ENCODE results near the gene DNAJC6. TPM values are rescaled to one million over a fixed set of nuclear protein-coding genes. Genes with fewer than 3 reads are reported as not detected.

Gene DNAJC6
- total and polyA plus RNA-seq, 2 experiments from 2014 or later, result 6.0 to 11.2 TPM

- Histone ChIP-seq H3K9me3 (ENCODE audit: low read depth) (no peaks in the 10 kb centered on the region), H3K27me3 (no peaks in the 10 kb centered on the region), H3K4me1 (ENCODE audit: insufficient read depth) (no peaks in the 10 kb centered on the region), H3K4me3 (no peak overlapping the region), H3K36me3 (replicated peaks; ENCODE audit: insufficient read depth, low read depth) (no peaks in the 10 kb centered on the region), H3K9me2 (replicated peaks; ENCODE audit: insufficient read depth) (no peaks in the 10 kb centered on the region), H3K27ac (no peak overlapping the region), H4K20me1 (ENCODE audit: insufficient read depth, poor library complexity, severe bottlenecking) (no peaks in the 10 kb centered on the region), H3K4me2 (no peak overlapping the region), H2AFZ (no peak overlapping the region), H3K79me2 (no peaks in the 10 kb centered on the region)
- no peak for TF ChIP-seq CTCF (IDR thresholded peaks at IDR 0.05; ENCODE audit: poor library complexity)
- TF ChIP-seq EZH2phosphoT487 (IDR thresholded peaks at IDR 0.05; ENCODE audit: low read depth, severe bottlenecking, unreplicated experiment), result no peak
- TF ChIP-seq EZH2 (IDR thresholded peaks at IDR 0.05; ENCODE audit: borderline replicate concordance), result no peak
- DNase-seq (ENCODE audit: low spot score), result no peak
- 67% methylated on average over 6 of the region's 6 CpGs for WGBS (ENCODE audit: low lambda C conversion rate, missing lambda C conversion rate)
Observed at GRCh38 chr1:65330822-65331221, 21.5 kb downstream of the DNAJC6 start.

DNA sequence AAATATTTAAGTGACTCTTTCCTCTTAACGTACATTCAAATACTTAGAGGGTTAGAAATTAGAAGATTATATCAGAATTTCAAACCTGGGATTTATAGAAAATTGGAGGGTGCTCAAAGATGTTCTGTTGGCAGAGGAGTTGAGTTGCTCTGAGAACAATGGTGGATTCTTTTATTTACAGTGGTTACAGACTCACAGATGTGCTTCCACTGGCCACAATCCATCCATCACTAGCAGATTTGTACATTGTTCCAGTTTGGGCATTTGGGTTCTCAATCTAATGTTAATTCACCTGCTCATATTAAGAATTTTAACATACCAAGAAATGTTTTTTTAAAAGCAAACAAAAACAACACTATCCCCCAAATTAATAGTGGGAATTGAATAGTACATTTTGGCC is 23.5 kb downstream of the DNAJC6 start:
- H2AFZ ChIP-seq, result no peak overlapping the region
- TF ChIP-seq EZH2 (IDR thresholded peaks at IDR 0.05; ENCODE audit: borderline replicate concordance) (no peak), CTCF (IDR thresholded peaks at IDR 0.05; ENCODE audit: poor library complexity) (no peak), EZH2phosphoT487 (IDR thresholded peaks at IDR 0.05; ENCODE audit: low read depth, severe bottlenecking, unreplicated experiment) (no peak)
- H3K36me3 ChIP-seq (replicated peaks; ENCODE audit: insufficient read depth, low read depth), result no peaks in the 10 kb centered on the region
- H3K27me3 ChIP-seq, result no peaks in the 10 kb centered on the region
- H4K20me1 ChIP-seq (ENCODE audit: insufficient read depth, poor library complexity, severe bottlenecking), result no peaks in the 10 kb centered on the region
- no peaks in the 10 kb centered on the region for H3K4me1 ChIP-seq (ENCODE audit: insufficient read depth)
- WGBS (ENCODE audit: low lambda C conversion rate, missing lambda C conversion rate), result 92% methylated on average over 1 of the region's 1 CpG
- no peaks in the 10 kb centered on the region for H3K9me3 ChIP-seq (ENCODE audit: low read depth)
- DNase-seq (ENCODE audit: low spot score), result no peak
- no peak overlapping the region for H3K4me3 ChIP-seq
- H3K9me2 ChIP-seq (replicated peaks; ENCODE audit: insufficient read depth), result no peaks in the 10 kb centered on the region
- H3K27ac ChIP-seq, result no peak overlapping the region
- H3K79me2 ChIP-seq, result no peaks in the 10 kb centered on the region
- no peak overlapping the region for H3K4me2 ChIP-seq

DNA sequence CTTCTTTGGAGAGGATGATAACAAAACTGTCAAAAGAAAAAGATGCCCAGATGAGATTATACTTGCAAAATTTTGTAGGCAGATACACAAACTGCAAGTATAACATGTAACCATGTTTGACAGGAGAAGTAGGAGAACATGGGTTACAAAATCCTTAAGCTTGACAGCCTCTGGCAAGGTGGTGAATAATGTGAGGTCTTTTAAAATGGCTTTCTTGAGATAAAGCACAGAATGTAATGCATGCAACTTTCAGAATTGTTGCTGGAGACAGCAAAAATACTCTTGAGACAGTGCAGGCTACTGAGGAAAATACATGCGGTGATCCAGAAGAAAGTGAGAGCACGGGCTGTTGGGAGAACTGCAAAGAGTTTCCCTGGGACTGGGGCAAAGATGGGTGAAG is 24.7 kb downstream of the DNAJC6 start:
- Histone ChIP-seq H3K27ac (no peak overlapping the region), H3K4me2 (no peak overlapping the region), H3K79me2 (no peaks in the 10 kb centered on the region), H3K9me2 (replicated peaks; ENCODE audit: insufficient read depth) (no peaks in the 10 kb centered on the region), H2AFZ (no peak overlapping the region), H3K36me3 (replicated peaks; ENCODE audit: insufficient read depth, low read depth) (no peaks in the 10 kb centered on the region), H4K20me1 (ENCODE audit: insufficient read depth, poor library complexity, severe bottlenecking) (no peaks in the 10 kb centered on the region), H3K4me3 (no peak overlapping the region), H3K4me1 (ENCODE audit: insufficient read depth) (no peaks in the 10 kb centered on the region), H3K27me3 (no peaks in the 10 kb centered on the region), H3K9me3 (ENCODE audit: low read depth) (no peaks in the 10 kb centered on the region)
- DNase-seq (ENCODE audit: low spot score), result peak; percentile 12
- WGBS (ENCODE audit: low lambda C conversion rate, missing lambda C conversion rate), result 69% methylated on average over 2 of the region's 2 CpGs
- TF ChIP-seq CTCF (IDR thresholded peaks at IDR 0.05; ENCODE audit: poor library complexity), result no peak

DNA sequence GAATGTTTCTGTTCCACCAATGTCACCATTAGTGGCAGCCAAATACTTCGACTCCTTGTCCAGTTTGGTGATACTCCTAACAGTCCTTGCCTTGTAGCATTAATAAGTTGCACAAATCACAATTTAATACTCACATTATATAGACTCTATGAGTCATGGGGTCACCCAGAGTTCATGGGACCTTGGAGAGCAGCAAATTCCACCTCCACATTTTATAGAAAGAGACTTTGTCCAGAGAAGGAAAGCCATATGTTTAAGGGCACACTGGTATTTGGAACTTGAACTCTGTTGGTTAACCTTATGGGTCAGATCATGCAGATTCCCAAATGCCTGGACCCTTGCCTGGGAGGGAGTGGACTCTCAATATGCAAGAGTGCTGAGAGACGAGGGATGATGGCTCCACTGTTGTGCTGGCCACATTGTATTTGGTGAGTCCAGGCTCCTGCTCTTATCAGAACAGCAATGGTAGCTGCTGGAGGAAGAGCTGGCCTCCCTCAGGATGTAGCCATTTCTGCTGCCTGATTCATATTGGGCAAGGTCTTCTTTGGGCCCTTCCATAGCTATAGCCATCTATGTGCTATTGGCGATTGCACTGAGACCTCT is 30.6 kb downstream of the DNAJC6 start:
- no peak for TF ChIP-seq CTCF (IDR thresholded peaks at IDR 0.05; ENCODE audit: poor library complexity)
- TF ChIP-seq EZH2 (IDR thresholded peaks at IDR 0.05; ENCODE audit: borderline replicate concordance), result no peak
- TF ChIP-seq EZH2phosphoT487 (IDR thresholded peaks at IDR 0.05; ENCODE audit: low read depth, severe bottlenecking, unreplicated experiment), result no peak

More for the DNA sequence above, 30.6 kb downstream of the DNAJC6 start:
- H3K27ac ChIP-seq, result no peak overlapping the region
- no peak overlapping the region for H2AFZ ChIP-seq
- H3K4me3 ChIP-seq, result no peak overlapping the region
- H3K9me3 ChIP-seq (ENCODE audit: low read depth), result no peaks in the 10 kb centered on the region
- DNase-seq (ENCODE audit: low spot score), result no peak
- H4K20me1 ChIP-seq (ENCODE audit: insufficient read depth, poor library complexity, severe bottlenecking), result no peaks in the 10 kb centered on the region
- H3K4me1 ChIP-seq (ENCODE audit: insufficient read depth), result no peaks in the 10 kb centered on the region
- H3K27me3 ChIP-seq, result no peaks in the 10 kb centered on the region
- no peak overlapping the region for H3K4me2 ChIP-seq
- H3K36me3 ChIP-seq (replicated peaks; ENCODE audit: insufficient read depth, low read depth), result no peaks in the 10 kb centered on the region
- no peaks in the 10 kb centered on the region for H3K9me2 ChIP-seq (replicated peaks; ENCODE audit: insufficient read depth)
- H3K79me2 ChIP-seq, result no peaks in the 10 kb centered on the region
- 89% methylated on average over 3 of the region's 3 CpGs for WGBS (ENCODE audit: low lambda C conversion rate, missing lambda C conversion rate)

All from hepatocyte (in vitro differentiated cells).